Vagina (tissue), 2 donors: Measurements from ENCODE around the gene E2F3.

Experiments used
- CTCF ChIP-seq, 3 experiments: fragments of 450-650 bp in 2 of 3; fragments of 200-600 bp in 1 of 3; sonication (generic) in 1 of 3; IDR thresholded peaks; one replicate each; pipeline ENCODE4 v1.5.1; 2017 to 2019; ENCODE audit warnings: antibody characterized with exemption in 3 of 3, mild to moderate bottlenecking in 2 of 3, moderate library complexity in 2 of 3
- POLR2A ChIP-seq, 2 donors: fragments of 450-650 bp; IDR thresholded peaks; one replicate each; pipeline ENCODE4 v1.6.1; 2017; ENCODE audit warnings: antibody characterized with exemption in 2 of 2, mild to moderate bottlenecking in 2 of 2, moderate library complexity in 2 of 2

GRCh38 chr6:20365456-20365855 is 36.2 kb upstream of the E2F3 start:
- no peak for TF ChIP-seq POLR2A (IDR thresholded peaks at IDR 0.05)
- TF ChIP-seq CTCF (IDR thresholded peaks at IDR 0.05): no peak
